Measurements from ENCODE around the gene NT5DC1. TPM values are rescaled to one million over a fixed set of nuclear protein-coding genes. Genes with fewer than 3 reads are reported as not detected.

NT5DC1 gene
- total RNA-seq, 1 experiment from 2014 or later = 15.4 TPM

DNA sequence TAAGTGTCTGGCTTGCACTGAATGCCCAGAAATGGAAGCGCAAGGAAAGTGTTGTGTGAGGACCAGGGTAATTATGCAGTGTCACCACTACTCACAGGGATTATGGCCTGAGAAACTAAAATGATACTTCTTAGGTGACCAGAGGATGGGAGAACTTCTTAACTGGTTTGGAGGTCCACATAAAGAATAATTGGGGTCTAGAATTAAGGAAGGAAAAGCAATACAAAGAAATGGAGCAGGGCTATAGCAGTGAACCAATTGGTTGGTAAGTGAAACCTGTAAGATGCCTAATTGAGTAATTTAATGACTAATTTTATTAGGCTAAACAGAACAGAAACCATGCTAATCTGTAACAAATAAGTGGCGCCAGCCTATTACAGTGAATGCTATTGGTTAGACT, 147.9 kb downstream of the NT5DC1 start:
- no peaks in the 10 kb centered on the region for H3K36me3 ChIP-seq
- no peaks in the 10 kb centered on the region for H3K27me3 ChIP-seq
- no peaks in the 10 kb centered on the region; the same call in 1 of the 2 replicates for H3K9me3 ChIP-seq (replicated peaks)
- DNase-seq = no peak
- H3K4me3 ChIP-seq = no peak overlapping the region
- H3K27ac ChIP-seq = no peak overlapping the region
- H3K4me1 ChIP-seq = no peaks in the 10 kb centered on the region; the same call in 1 of the 2 replicates

DNA sequence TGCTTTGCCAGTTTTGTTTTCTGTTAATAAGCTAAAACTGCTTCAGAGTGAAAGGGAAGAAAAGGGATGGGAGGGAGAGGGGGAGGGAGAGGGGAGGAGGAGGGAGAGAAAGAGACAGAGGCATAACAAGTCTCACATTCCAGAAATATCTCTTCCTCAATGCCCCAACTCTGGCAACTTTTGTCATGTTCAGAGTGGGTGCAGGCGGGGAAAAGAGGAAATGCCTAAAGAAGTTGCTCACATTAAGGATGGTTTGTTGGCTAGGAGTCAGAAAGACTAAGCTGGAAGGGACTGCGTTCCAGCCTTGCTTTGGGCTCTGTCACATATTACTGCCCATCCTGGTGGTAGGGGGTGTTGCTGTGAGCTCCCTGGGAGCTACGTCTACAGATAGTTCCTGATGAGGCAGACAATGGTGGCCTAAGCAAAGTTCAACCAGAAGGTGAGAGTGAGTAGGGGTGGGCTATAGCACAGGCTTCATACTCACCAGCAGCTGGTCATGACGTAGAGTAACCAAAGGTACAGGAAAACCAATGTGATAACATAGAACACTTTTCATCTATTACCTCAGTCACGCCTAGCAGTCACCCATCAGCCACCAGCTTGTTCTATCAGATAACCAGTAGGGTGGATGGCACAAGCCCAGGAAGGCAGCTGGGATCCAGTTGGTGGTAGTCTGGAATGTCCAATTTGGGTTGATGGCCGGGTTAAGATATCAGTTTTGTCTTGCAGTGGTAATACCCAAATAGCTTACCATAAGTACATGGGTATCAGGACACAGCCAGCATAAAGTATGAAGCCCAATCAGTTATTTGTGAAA, 151.1 kb downstream of the NT5DC1 start:
- H3K4me1 ChIP-seq = peaks cover 10% of the 10 kb centered on the region
- no peak overlapping the region for H3K4me3 ChIP-seq
- DNase-seq = no peak
- H3K36me3 ChIP-seq = no peaks in the 10 kb centered on the region
- H3K27ac ChIP-seq = no peak overlapping the region
- no peaks in the 10 kb centered on the region; the same call in 1 of the 2 replicates for H3K9me3 ChIP-seq (replicated peaks)
- H3K27me3 ChIP-seq = no peaks in the 10 kb centered on the region

DNA sequence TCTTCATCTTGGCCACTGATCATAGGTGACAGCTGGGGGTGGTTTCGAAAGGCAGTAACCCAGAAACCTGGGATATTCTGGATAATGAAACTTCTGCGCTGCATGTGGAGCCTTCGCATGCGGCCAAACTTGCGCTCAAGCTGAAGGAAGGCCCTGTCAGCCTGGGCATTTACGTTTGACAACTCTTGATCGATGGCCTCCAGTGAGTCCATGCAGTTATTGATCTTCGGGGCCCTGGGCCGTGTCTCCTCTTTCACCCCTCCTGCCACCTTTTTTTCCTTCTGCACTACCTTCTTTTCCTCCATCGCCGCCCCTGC, 152.5 kb downstream of the NT5DC1 start:
- H3K27me3 ChIP-seq = no peaks in the 10 kb centered on the region
- DNase-seq = no peak
- H3K4me1 ChIP-seq = peaks cover 10% of the 10 kb centered on the region
- H3K27ac ChIP-seq = peak overlapping the region; percentile 91; the same call in 1 of the 2 replicates
- peak overlapping the region; percentile 84 for H3K4me3 ChIP-seq
- no peaks in the 10 kb centered on the region for H3K36me3 ChIP-seq
- no peaks in the 10 kb centered on the region for H3K9me3 ChIP-seq (replicated peaks)

DNA sequence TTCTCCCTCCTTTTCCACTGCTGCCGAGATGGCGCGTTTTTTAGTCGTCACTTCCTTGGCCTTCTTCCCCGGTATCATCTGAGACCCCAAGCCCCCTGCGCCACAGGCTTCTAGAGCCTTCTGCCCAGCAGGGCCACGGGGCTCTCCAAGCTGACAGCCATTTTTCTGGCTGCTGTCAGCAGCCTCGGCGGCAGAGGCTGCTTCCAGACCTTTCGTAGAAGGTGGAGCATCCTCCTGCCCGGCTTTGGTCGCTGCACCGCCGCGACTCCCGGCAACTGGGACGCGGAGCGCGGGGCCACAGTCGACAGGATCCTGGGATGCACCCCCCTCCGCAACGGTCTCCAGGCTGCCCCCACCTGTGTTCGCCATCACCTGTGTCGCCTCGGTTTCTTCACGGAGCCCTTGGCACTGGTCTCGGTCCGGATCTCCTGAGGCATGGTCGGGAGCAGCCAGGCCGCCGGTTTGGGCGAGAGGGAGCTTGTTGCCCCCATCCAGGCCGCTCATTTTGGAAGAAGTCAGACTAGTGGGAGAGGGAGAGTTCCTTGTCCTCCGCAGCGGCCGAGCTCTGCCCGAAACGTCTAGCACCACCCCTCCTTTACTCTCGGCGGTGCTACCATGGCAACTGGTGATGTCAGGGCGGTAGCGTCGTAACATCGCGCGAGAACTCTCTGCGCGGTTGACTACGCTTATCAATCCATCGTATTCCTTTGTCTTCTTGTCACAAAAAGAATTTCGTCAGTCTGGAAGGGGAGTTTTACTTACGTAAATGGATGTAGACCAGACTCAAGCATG, 153.0 kb downstream of the NT5DC1 start, which contains the start of gene TSPYL4:
TSS of gene TSPYL4 (minus strand) at position 571 of the 792 bp plus-strand sequence. CDS start at position 504, 67 bp downstream.
- Histone ChIP-seq H3K4me3 (peak within 1 kb of the TSS; percentile 84), H3K9me3 (replicated peaks) (no peaks in the 10 kb centered on the region), H3K27ac (peak within 1 kb of the TSS; percentile 91), H3K27me3 (no peaks in the 10 kb centered on the region), H3K4me1 (peaks cover 10% of the 10 kb centered on the region), H3K36me3 (no peaks in the 10 kb centered on the region)
- peak; percentile 93 to 96 for DNase-seq

DNA sequence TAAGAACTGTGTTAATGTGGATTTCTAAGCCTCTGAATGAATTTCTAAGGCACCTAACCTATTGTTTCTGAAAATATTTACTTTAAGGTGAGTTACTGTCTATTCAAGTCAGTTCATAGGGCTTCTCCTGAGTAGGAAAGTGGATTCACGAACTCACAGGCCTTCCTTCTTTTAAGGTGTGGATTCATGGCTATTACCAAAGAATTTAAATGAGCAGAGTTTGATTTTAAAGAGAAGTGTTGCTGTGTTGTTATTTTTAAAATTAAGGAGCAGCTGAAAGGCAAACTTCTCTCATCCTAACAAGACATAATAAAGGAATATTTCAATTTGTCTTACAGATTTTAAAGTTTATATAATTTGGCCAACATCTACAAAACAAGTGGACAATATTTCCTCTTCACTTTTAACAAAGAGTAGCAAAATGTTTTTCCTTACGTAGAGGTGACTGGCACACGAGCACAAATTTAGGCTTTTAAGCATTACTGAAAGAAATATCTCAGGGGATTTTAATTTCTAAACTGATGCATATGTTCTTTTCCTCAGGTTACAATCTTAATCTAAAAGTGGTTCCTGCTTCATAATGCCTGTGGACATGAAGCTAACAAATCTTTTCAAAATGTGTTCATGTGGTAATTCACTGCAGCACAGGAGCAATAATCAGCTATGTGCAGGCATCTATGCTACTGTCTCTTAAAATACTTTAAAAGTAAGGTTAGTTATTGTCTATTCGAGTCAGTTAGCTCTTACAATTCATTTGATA, 153.8 kb downstream of the NT5DC1 start:
- H3K27me3 ChIP-seq = no peaks in the 10 kb centered on the region
- no peaks in the 10 kb centered on the region for H3K9me3 ChIP-seq (replicated peaks)
- H3K4me3 ChIP-seq = peak overlapping the region; percentile 84
- DNase-seq = no peak
- peak overlapping the region; percentile 91 for H3K27ac ChIP-seq
- no peaks in the 10 kb centered on the region for H3K36me3 ChIP-seq
- H3K4me1 ChIP-seq = peaks cover 10% of the 10 kb centered on the region

DNA sequence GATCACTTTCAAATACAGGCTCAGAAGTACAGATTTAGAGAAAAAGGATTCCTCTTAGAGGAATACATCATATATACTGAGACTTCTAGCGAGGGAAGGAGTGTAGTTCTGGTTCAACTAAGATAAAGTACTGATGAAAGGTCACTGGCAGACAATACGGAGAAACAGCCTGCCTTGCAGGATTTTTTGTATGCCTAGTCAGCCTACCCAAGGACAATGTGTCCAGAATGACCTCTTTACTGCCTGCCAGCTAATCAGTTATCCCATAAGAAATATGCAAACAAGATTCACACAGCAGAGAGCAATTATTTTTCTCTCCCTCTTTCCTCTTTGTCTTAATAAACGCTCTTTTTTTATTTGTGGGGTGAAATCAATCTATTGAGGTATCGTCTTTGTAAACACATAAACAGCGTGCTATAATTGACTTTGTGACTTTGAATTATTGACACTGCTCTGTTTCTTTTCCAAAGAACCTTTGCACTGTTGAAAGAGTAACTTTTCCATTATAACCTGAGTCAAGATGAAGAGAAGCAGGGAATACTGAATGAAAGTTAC, 154.7 kb downstream of the NT5DC1 start:
- Histone ChIP-seq H3K4me1 (peaks cover 10% of the 10 kb centered on the region), H3K27ac (peak overlapping the region; percentile 91), H3K9me3 (replicated peaks) (no peaks in the 10 kb centered on the region), H3K27me3 (no peaks in the 10 kb centered on the region), H3K36me3 (no peaks in the 10 kb centered on the region), H3K4me3 (peak overlapping the region; percentile 84)
- DNase-seq = no peak

DNA sequence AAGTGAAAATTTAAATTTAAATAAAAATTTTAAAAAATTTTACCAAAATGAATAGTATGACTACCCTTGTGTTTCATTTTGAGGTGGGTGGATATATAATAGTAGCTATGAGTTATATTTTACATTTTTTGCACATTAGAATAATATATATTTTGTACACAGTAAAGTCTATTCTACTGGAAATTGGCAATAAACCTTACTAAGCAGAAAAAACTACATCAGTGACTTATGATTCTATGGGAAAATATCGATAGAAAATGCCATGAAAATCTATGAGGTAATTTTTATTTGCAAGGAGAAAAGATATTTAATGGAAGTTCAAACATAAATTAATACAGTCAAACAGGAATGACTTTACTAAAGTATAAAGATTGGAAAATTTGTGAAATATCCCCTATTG, 156.0 kb downstream of the NT5DC1 start:
- H3K27me3 ChIP-seq = no peaks in the 10 kb centered on the region
- peaks cover 2% of the 10 kb centered on the region; the same call in 1 of the 2 replicates for H3K36me3 ChIP-seq
- no peak for DNase-seq
- no peak overlapping the region for H3K27ac ChIP-seq
- peaks cover 10% of the 10 kb centered on the region for H3K4me1 ChIP-seq
- H3K4me3 ChIP-seq = no peak overlapping the region
- H3K9me3 ChIP-seq (replicated peaks) = no peaks in the 10 kb centered on the region

DNA sequence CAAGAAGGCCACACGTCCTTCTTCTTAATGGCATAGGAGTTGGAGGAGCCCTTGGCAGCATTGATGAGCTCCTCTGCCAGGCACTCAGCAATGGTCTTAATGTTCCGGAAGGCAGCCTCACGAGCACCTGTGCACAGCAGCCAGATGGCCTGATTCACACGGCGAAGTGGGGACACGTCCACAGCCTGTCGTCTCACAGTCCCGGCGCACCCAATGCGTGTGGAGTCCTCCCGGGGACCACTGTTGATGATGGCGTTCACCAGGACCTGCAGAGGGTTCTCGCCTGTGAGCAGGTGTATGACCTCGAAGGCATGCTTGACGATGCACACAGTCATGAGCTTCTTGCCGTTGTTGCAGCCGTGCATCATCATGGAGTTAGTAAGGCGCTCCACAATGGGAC, 157.9 kb downstream of the NT5DC1 start:
- Histone ChIP-seq H3K4me1 (peaks cover 10% of the 10 kb centered on the region), H3K9me3 (replicated peaks) (0 out of 2 replicates have a peak, but pooled peaks cover 4% of the 10 kb centered on the region), H3K36me3 (peaks cover 2% of the 10 kb centered on the region; the same call in 1 of the 2 replicates), H3K4me3 (no peak overlapping the region), H3K27ac (no peak overlapping the region), H3K27me3 (no peaks in the 10 kb centered on the region)
- DNase-seq = no peak

DNA sequence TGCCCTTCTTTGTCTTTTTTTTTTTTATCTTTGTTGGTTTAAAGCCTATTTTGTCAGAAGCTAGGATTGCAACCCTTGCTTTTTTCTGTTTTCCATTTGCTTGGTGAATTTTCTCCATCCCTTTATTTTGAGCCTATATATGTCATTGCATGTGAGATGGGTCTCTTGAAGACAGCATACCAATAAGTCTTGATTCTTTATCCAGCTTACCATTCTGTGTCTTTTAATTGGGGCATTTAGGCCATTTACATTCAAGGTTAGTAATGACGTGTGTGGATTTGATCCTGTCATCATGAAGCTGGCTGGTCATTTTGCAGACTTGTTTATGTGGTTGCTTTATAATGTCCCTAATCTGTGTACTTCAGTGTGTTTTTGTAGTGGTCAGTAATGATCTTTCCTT, 162.7 kb downstream of the NT5DC1 start:
- DNase-seq = no peak
- Histone ChIP-seq H3K27me3 (no peaks in the 10 kb centered on the region), H3K9me3 (replicated peaks) (0 out of 2 replicates have a peak, but pooled peaks cover 4% of the 10 kb centered on the region), H3K27ac (no peak overlapping the region), H3K4me3 (no peak overlapping the region), H3K36me3 (peaks cover 5% of the 10 kb centered on the region; the same call in 1 of the 2 replicates), H3K4me1 (no peaks in the 10 kb centered on the region)

DNA sequence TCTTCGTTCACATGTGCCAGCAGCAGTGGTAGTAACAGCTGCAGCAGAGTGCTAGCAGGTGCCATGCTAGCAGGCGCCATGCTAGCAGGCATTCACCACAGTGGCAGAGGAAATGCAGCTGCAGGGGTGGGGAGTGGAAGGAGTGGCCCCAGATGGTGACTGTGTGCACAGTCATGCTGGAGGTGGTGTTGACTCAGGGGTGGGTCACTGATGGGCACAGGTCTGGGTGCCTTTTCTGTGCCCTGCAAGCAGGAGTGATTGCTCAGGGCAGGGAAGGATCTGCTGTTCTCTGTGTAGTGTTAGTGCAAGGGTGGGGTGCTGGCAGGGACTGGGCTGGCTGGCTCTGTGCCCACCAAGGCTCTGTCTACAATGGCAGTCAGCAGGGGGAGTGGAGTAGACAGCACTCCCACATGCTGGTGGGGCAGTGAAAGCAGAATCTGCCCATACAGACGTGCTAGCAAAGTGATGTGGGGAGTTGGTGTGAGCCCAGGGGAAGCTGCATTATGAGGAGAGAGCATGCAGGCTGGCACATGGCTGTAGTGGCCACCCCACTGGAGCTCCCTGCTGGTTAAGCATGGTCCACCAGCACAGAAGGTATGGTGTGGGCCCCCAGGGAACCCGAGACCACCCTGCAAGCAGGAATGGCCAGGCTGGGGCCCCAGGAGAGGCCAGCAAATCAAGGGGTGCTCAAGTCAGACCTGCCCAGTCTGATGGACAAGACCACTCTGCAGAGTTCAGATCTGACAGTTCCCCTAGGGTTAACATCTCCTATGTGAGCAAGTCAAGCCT, 164.6 kb downstream of the NT5DC1 start:
- H3K36me3 ChIP-seq = peaks cover 5% of the 10 kb centered on the region; the same call in 1 of the 2 replicates
- H3K27me3 ChIP-seq = no peaks in the 10 kb centered on the region
- no peak for DNase-seq
- H3K9me3 ChIP-seq (replicated peaks) = 0 out of 2 replicates have a peak, but pooled peaks cover 4% of the 10 kb centered on the region
- H3K4me3 ChIP-seq = no peak overlapping the region
- H3K27ac ChIP-seq = no peak overlapping the region
- H3K4me1 ChIP-seq = no peaks in the 10 kb centered on the region

DNA sequence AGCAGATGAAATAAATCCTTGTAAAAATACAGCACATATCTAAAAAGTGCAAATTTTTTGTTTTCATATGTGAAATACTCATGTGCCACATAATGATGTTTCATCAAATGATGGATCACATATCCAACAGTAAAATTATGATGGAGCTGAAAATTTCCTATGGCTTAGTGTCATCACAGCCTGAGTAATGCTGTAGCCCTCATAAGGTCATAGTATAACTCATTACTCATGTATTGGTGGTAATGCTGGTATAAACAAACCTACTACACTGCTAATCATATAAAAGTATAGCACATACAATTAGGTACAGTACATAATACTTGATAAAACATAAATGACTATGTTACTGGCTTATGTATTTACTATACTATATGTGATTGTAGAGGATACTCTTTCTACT, 166.2 kb downstream of the NT5DC1 start:
- Histone ChIP-seq H3K9me3 (replicated peaks) (0 out of 2 replicates have a peak, but pooled peaks cover 4% of the 10 kb centered on the region), H3K4me1 (no peaks in the 10 kb centered on the region), H3K27ac (no peak overlapping the region), H3K27me3 (no peaks in the 10 kb centered on the region), H3K4me3 (no peak overlapping the region), H3K36me3 (peaks cover 3% of the 10 kb centered on the region; the same call in 1 of the 2 replicates)
- DNase-seq = no peak

DNA sequence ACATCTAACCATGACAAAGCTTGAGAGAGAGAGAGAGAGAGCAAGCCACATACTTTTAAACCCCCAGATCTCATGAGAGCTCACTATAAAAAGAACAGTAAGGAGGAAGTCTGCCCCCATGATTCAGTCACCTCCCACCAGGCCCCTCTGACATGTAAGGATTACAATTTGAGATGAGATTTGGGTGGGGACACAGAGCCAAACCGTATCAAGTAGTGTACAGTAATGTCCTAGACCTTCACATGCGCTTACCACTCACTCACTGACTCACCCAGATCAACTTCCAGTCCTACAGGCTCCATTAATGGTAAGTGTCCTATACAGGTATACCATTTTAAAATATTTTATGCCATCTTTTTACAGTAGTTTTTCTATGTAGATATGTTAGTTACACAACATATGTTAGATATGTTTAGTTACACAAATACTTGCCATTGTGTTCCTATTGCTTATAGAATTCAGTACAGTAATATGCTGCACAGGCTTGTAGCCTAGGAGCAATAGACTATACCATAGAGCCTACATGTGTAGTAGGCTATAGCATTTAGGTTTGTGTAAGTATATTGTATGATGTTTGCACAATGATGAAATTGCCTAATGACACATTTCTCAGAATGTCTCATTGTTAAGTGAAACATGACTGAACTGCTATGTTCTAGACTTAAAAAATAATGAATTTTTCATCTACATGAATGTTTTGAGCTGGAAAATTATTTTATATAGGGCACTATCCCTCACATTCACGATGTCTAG, 167.4 kb downstream of the NT5DC1 start:
- Histone ChIP-seq H3K9me3 (replicated peaks) (0 out of 2 replicates have a peak, but pooled peaks cover 3% of the 10 kb centered on the region), H3K27me3 (no peaks in the 10 kb centered on the region), H3K4me1 (no peaks in the 10 kb centered on the region), H3K36me3 (peaks cover 3% of the 10 kb centered on the region; the same call in 1 of the 2 replicates), H3K27ac (no peak overlapping the region), H3K4me3 (no peak overlapping the region)
- DNase-seq = no peak

Measured in SJCRH30 (cell line).